ENCODE results near the gene LGR6.
"Not testable (repeated sequence)": the region's sequence is repeated elsewhere in the genome, so short reads cannot be mapped to it uniquely, and the experiment has no call there.

The LGR6 gene

DNA sequence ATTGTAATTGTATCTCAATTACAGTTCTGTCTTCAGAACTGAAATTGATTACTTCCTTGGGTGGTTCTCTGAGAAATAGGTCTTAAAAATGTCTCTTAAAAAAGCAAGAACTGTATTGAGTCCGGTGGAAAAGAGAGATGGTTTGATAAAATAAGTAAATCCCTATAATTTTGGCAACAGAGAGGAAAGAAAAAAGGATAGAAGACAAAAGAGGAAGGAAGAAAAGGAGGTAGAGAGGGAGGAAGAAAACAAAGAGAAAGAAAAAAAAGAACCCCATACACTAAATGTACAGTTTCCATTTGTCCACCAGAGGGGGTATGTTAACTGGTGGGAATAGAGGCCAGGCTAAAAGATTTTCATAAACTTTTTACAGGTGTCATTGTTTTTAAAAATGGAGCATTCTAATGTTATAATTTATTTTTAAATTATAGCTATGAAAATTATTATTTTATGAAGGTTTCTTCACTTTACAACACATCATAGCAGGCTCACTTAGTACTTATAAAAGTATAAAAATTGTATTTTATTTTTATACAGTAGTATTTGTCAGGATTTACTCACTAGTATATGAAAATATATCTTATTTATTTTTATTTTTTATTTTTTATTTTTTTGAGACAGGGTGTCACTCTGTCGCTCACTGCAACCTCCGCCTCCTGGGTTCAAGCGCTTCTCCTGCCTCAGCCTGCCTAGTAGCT is 150.2 kb downstream of the LGR6 start:
- no peak for DNase-seq (ENCODE audit: low spot score)

DNA sequence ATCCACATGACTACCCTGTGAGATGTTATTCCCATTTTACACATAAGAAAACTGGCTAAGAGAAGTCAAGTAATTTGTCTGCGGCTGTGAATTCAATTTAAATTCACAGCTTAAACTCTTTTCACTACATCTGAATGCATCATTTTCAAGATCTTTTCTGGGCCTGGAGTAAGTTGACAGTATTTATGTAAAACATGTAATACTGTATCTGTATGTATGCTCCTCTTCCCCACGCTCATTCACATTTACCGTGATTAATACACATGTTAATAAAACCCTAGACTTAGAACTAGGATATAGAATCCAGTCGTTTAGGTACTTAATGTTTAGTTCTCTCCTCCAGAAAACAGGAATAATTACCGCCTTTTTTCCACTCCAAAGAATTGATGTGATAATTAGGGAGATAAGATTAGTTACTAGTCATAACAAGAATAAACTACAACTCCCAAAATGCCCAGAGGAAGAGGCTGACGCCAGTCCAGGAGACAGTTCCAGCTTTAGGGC is 154.5 kb downstream of the LGR6 start:
- DNase-seq (ENCODE audit: low spot score) = no peak

DNA sequence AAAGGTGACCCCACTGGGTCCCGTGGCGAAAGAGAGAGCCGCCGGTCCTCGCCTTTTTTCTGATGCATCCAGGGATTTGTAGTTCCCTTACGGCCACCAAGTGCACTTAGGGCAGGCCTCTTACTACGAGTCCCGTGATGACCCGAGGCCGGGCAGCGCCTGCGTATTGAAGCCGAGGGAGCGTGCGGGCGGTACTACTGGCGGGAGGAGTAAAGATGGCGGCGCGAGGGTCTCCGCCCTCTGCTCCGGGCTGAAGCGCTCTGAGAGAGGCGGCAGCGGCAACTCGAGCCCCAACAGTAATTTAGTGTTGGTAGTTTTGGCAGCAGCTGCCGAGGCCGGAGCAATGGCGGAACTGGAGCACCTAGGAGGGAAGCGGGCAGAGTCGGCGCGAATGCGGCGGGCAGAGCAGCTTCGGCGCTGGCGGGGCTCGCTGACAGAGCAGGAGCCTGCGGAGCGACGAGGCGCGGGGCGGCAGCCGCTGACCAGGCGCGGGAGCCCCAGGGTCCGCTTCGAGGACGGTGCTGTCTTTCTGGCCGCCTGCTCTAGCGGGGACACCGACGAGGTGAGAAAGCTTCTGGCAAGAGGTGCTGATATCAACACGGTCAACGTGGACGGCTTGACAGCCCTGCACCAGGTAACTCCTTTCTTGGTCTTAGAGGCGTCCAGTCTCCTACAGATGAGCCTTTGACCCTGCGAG is 155.1 kb downstream of the LGR6 start, which contains the start of gene PPP1R12B:
TSS of gene PPP1R12B (plus strand) at position 191 of the 697 bp plus-strand sequence. CDS start at position 344, 153 bp downstream.
- DNase-seq (ENCODE audit: low spot score) = peak; percentile 70

DNA sequence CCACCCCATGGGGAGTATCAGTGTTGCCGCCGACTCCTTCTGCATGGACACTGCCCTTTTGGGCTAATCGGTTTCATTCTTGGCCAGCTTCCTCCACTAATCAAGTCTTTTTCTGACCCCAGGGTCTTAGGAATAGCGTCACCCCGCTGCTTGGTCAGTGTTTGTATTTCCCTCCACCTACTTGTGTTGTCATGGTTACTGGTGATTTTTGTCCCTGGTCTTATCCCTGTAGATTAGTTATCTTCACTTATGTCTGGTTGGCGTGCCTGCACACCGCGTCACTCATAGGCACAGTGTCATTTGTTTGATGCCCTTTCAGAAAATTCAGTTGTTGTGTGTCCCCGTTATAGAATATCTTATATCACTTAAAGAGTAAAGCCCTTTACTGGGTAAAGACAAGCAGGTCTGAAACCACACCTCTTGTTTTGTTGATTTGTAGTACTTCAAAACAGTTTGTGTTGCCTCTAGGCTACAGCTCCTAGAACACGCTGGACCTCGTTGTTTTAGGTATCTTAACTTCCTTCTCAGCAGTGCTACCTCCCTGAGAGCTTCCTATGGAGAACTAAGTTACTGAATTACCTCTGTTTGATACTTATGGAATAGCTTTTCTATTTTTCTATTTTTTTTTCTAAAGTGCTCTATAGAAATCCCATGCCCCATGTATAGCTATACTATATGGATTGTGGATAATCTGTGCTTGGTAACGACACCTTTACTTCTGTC is 155.8 kb downstream of the LGR6 start:
- no peak for DNase-seq (ENCODE audit: low spot score)

DNA sequence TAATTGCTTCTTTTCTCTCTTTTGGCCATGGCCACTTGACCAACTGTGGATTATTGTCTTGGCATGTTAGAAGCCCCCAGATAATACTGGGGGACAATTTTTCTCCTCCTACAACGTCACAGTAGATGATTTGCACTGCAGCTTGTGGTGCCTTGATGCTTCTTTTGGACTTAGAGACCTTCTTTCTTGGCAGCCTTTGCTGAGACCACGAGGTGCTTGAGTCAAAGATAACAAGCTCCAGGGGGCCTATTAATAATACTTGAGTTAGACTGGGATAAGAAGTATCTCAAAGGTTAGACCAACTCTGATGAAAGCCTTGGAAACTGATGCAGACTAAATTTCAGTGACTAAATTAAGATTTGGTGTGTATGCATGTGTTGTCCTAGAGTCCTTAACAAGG is 158.1 kb downstream of the LGR6 start:
- no peak for DNase-seq (ENCODE audit: low spot score)

DNA sequence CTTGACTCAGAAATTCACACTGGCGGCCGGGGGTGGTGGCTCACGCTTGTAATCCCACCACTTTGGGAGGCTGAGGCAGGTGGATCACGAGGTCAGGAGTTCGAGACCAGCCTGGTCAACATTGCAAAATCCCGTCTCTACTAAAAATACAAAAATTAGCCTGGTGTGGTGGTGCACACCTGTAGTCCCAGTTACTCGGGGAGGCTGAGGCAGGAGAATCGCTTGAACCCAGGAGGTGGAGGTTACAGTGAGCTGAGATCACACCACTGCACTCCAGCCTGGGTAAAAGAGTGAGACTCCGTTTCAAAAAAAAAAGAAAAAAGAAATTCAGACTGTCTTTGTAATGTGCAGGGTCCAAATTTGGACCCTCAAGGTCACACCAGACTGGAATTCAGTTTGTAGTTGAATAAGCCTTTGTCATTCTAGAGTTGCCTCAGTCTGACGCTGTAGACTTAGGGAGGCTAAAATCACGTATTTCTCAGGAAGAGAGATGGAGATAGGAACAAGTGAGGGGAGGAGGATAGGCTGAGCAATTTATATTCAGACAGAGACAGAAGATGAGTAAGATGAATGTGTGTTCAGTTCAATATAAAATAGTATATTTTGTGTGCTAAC is 159.1 kb downstream of the LGR6 start:
- DNase-seq (ENCODE audit: low spot score) = not testable (repeated sequence)

DNA sequence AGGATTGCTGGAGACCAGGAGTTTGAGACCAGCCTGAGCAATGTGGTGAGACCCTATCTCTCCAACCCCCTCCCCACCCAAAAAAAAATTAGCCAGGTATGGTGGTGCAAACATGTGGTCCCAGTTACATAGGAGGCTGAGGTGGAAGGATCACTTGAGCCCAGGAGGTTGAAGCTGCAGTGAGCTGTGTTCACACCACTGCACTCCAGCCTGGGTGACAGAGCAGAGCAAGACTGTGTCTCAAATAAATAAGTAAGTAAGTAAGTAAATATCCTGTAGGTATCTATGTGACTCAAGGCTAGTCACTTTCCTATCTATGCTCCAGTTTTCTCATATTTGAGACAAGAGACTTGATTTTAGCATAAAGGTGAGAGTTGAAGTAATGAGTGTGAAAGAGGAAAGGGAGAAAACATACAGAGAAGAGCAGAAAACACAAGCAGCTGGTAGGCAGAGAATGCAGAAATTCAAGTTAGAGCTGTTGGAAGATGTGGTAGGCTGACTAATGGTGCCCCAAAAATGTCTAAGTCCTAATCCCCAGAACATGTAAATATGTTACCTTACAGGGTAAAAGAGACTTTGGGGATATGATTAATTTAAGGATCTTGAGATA is 162.4 kb downstream of the LGR6 start:
- no peak for DNase-seq (ENCODE audit: low spot score)

DNA sequence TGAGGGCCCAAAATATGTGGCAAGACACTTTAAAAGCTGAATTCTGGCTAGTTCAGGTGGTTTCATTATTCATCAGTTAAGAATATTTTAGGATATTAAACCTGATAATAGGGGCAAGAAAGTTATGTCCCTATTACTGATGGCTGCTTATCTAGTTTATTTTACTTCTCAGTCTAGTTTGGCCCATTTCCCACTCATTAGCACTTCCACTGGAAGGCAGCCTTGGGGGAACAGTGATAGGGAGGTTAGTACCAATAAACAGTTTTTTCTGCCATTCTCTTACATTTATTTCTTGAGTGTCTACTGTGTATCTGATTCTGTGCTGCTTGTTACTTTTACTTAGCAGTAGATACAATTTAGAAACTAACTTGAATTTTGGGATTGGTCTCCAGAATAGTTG is 163.9 kb downstream of the LGR6 start:
- no peak for DNase-seq (ENCODE audit: low spot score)

DNA sequence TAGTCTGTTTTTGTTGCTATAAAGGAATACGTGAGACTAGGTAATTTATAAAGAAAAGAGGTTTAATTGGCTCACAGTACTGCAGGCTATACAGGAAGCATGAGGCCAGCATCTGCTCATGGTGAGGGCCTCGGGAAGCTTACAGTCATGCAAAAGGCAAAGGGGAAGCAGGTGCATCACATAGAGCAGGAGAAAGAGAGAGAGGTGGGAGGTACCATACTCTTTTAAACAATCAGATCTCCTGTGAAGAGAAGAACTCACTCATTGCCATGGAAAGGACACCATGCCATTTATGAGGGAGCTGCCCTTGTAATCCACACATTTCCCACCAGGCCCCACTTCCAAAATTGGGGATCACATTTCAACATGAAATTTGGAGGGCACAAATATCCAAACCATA is 167.6 kb downstream of the LGR6 start:
- no peak for DNase-seq (ENCODE audit: low spot score)

DNA sequence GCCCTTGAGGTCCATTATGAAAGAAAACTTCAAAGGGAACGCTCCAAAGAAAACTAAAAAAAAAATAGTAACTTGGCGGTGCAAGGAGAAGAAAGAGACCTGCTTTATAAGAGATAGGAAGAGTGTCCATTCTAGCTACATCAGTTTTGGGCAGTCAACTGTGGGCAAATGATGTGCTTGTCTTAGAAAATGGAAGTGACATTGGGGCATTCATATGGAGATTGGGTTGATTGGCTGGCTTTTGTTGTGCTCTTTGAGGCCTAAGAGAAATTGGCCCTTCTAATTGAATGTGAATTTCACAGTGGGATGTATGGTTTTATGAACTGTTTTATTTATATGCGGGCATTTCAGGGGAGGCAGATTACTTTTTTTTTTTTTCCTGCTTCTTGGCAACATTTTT is 168.1 kb downstream of the LGR6 start:
- no peak for DNase-seq (ENCODE audit: low spot score)

DNA sequence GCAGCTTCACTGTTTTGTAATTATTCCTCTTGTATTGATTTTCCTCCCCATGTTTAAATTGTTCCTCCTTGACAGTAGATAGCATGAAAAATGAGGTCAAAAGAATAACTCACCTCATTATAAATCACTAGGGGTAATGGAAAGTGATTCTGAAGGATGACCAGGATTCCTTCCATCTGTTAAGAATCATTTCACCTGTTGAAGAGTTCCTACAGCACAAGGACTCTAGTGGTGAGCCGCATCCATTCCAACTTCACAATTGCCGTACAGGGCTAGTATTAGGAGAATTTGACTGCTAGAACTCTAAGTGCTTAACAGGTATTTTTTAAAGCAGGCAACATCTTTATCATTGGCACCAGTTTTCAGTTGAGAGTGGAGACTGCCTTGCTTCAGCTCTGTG is 168.6 kb downstream of the LGR6 start:
- no peak for DNase-seq (ENCODE audit: low spot score)

DNA sequence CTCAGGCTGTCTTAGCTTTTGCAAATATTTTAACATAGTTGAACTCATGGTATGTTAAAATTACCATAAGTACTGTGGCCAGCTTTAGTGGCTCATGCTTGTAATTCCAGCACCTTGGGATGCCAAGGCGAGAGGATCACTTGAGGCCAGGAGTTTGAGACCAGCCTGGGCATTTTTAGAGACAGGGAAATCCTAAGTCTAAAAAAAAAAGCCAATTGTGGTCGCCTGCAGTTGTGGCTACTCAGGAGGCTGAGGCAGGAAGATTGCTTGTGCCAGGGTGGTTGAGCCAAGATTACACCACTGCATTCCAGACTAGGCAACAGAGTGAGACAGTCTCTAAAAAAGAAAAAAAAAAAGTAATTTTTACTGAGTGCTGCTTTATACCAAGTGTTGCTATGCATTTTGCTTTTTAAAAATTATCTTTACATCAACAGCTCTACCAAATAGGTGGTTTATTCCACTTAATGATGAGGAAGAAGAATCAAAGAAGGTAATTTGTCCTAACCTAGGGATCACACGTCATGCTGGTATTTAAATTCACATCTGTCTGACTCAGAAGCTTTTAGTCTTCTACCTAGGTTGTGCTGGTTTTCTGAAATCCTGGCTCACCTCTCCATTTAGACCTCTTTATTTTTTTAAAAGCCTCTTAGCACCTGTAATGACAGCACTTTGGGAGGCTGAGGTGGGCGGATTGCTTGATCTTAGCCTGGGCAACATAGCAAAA is 171.7 kb downstream of the LGR6 start:
- DNase-seq (ENCODE audit: low spot score) = no peak

DNA sequence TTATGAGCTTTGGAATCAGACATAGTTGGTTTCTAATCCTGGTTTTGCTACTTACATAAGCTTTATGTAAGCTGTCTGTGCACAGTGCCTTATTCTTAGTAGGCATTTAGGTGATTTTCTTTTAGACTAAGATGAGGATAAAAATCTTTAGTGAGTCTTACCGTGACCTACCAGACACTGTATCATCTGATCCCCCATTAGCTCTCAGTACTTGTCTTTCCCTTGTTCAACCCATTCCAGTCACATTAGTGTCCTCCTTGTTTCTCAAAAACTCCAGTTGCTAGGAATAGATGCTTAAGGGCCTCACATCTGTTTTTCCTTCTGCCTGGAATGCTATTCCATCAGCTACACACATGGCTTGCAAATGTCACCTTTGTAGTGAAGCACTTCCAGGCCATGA is 173.7 kb downstream of the LGR6 start:
- DNase-seq (ENCODE audit: low spot score) = no peak
